ENCODE measurements around the gene CDX2.

Gene CDX2

GRCh38 chr13:27918041-27918917, 50.8 kb downstream of the CDX2 start:
- TF ChIP-seq, protein P1, sequence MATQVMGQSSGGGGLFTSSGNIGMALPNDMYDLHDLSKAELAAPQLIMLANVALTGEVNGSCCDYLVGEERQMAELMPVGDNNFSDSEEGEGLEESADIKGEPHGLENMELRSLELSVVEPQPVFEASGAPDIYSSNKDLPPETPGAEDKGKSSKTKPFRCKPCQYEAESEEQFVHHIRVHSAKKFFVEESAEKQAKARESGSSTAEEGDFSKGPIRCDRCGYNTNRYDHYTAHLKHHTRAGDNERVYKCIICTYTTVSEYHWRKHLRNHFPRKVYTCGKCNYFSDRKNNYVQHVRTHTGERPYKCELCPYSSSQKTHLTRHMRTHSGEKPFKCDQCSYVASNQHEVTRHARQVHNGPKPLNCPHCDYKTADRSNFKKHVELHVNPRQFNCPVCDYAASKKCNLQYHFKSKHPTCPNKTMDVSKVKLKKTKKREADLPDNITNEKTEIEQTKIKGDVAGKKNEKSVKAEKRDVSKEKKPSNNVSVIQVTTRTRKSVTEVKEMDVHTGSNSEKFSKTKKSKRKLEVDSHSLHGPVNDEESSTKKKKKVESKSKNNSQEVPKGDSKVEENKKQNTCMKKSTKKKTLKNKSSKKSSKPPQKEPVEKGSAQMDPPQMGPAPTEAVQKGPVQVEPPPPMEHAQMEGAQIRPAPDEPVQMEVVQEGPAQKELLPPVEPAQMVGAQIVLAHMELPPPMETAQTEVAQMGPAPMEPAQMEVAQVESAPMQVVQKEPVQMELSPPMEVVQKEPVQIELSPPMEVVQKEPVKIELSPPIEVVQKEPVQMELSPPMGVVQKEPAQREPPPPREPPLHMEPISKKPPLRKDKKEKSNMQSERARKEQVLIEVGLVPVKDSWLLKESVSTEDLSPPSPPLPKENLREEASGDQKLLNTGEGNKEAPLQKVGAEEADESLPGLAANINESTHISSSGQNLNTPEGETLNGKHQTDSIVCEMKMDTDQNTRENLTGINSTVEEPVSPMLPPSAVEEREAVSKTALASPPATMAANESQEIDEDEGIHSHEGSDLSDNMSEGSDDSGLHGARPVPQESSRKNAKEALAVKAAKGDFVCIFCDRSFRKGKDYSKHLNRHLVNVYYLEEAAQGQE (IDR thresholded peaks at IDR 0.05; ENCODE audit: insufficient read depth in 1 of 2, low read depth in 2 of 2, low read length in 2 of 2), result no peak
- no peak for TF ChIP-seq POLR2AphosphoS5 (IDR thresholded peaks at IDR 0.05; ENCODE audit: low read depth, low read length)
- no peak for TF ChIP-seq TAF1 (IDR thresholded peaks at IDR 0.05; ENCODE audit: borderline replicate concordance, insufficient read depth, low read length)
- TF ChIP-seq SIN3A (IDR thresholded peaks at IDR 0.05; ENCODE audit: borderline replicate concordance, insufficient read depth, low read length), result no peak
- no peak for TF ChIP-seq FOXP2 (optimal IDR thresholded peaks at IDR 0.05; ENCODE audit: borderline replicate concordance, extremely low read depth, extremely low read length, insufficient read depth)

DNA sequence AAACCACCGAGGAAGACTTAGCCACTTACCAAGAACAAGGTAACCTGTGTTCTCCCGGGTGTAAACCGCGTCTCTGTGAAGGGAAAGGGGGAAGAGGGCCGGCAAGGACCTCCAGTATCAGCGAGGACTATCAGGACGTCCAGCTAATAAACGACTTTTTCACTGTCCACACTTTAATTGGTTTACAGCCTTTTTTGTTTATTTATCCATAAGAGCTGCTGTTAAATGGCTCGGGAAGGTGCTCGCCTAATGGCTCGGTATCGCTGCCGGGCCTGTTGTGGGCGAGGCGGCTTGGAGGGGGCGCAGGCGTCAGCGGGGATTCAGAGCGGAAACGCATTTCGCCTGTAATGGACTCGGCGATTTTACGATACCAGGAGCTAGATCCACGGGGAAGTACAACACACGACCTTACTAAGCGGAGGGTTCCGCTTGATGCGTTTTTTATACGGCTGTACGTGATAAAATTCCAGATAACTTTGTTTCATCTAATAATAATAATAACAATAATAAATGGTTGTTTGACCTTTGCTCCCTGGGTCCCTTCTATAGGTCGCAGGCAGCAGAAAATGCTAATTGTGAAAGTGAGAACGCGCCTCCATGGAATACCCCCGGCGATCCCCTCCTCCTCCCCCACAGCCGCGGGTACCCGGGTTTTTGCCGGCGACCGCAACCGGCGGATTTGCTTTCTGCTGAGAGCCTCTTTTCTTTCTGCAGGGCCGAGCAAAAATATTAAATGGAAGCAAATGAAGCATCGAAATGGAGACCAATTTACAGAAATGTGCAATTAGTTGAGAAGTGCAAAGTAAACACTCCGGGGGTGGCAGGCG, 51.8 kb downstream of the CDX2 start:
- TF ChIP-seq TAF1 (IDR thresholded peaks at IDR 0.05; ENCODE audit: borderline replicate concordance, insufficient read depth, low read length) (no peak), SIN3A (IDR thresholded peaks at IDR 0.05; ENCODE audit: borderline replicate concordance, insufficient read depth, low read length) (no peak)

- TF ChIP-seq FOXP2 (optimal IDR thresholded peaks at IDR 0.05; ENCODE audit: borderline replicate concordance, extremely low read depth, extremely low read length, insufficient read depth) (no peak), POLR2AphosphoS5 (IDR thresholded peaks at IDR 0.05; ENCODE audit: low read depth, low read length) (no peak), TAF1 (IDR thresholded peaks at IDR 0.05; ENCODE audit: borderline replicate concordance, insufficient read depth, low read length) (no peak), SIN3A (IDR thresholded peaks at IDR 0.05; ENCODE audit: borderline replicate concordance, insufficient read depth, low read length) (no peak)
- TF ChIP-seq, protein P1 (IDR thresholded peaks at IDR 0.05; ENCODE audit: insufficient read depth in 1 of 2, low read depth in 2 of 2, low read length in 2 of 2), result no peak
Measured at GRCh38 chr13:27915301-27916207, 53.6 kb downstream of the CDX2 start.

- TF ChIP-seq POLR2AphosphoS5 (IDR thresholded peaks at IDR 0.05; ENCODE audit: low read depth, low read length) (no peak), SIN3A (IDR thresholded peaks at IDR 0.05; ENCODE audit: borderline replicate concordance, insufficient read depth, low read length) (no peak), FOXP2 (optimal IDR thresholded peaks at IDR 0.05; ENCODE audit: borderline replicate concordance, extremely low read depth, extremely low read length, insufficient read depth) (no peak)
- TF ChIP-seq, protein P1 (IDR thresholded peaks at IDR 0.05; ENCODE audit: insufficient read depth in 1 of 2, low read depth in 2 of 2, low read length in 2 of 2), result no peak
Measured at GRCh38 chr13:27913160-27913559, 56.0 kb downstream of the CDX2 start.

GRCh38 chr13:27911521-27911920, 57.6 kb downstream of the CDX2 start:
- TF ChIP-seq, protein P1 (IDR thresholded peaks at IDR 0.05; ENCODE audit: insufficient read depth in 1 of 2, low read depth in 2 of 2, low read length in 2 of 2), result no peak
- TF ChIP-seq POLR2AphosphoS5 (IDR thresholded peaks at IDR 0.05; ENCODE audit: low read depth, low read length) (no peak), TAF1 (IDR thresholded peaks at IDR 0.05; ENCODE audit: borderline replicate concordance, insufficient read depth, low read length) (no peak)

Data from PFSK-1 (cell line).